Suppressor macrophage treated with lipopolysaccharide for 4 hours (primary cell): ENCODE results near the gene MYOZ1.
A peak's percentile ranks its signal among the peaks of the same experiment; 100 is the strongest.

Experiments used
- DNase-seq: peaks from one replicate; pipeline ENCODE4 v3.0.0-alpha.2; 2020

Gene MYOZ1

DNA sequence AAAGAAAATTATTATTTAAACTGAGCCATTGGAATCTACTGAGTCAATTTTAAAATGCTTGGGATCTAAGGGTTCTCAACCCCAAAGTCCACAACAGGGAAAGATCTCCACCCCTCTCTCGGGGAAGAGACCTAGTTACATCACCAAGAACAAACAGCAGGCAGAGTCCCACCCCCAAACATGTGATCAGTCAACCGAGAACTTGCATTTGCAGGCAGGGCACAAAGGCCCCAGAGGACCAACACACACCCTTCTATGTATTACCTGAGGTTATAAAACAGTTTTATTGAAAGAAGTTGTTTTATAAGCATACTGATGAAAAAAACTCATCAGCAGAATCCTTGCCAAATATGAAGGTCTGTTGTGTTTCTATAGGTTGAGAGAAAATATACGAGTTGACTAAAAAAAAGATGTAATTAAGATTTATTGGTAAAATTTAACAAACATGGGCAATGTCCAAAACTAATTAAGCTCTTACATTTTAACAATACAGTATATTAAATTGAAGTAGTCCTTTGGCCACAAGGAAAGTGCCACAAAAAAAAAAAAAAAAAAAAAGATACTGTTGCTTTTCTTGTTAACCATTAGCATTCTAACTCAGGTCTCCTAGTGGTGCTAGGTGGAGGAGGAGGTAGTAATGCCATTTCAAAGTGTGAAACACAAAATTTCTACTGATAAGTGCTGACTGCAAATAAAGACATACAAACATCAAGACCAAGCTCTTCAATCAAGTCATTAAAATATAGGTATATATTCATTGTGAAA is 49.2 kb downstream of the MYOZ1 start:
- DNase-seq: peak; percentile 49

DNA sequence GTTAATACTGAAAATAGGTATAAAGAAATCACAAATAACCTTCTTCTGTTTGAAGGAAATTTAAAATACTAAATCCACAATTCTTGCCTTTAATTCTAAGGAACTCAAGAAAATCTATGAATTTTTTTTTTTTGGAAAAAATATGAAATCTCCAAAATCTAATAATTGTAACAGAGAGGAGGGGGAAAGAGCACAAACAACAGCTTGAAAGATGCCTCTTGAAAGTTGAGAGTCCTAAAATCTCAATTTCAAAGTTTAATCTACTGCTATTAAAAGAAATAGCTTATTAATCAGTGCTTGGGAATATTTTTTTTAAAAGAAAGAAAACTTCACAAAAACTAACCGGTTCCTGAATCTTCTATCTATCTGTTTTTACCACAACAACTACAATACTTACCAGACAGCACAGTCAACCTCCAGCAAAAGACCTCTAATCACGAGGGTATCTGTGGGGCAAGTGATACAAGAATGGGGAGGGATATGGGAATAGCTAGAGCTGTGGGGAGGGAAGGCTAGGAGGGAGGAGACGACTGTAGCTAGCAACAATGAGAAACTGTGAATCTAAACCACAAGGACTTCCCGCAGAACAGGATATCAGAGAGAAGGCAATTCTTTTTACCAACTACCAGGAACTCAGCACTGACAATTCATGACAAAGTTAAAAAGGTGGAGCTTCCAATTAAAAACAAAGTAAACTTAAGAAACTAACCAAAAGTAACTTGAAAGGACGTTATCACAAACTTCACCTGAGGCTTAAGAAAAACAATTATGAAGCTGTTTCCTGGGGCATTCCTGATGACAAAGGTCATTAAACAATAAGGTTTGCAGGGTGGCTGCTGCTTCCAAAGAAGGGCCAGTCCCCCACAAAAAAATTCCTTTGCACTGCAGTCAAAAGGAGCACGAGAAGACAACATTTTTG is 50.1 kb downstream of the MYOZ1 start, which contains the start of gene USP54:
Gene USP54 (minus strand): TSS at position 462 of the 919 bp plus-strand sequence. CDS start 15,684 bp downstream, outside the sequence.
- DNase-seq: peak; percentile 47

DNA sequence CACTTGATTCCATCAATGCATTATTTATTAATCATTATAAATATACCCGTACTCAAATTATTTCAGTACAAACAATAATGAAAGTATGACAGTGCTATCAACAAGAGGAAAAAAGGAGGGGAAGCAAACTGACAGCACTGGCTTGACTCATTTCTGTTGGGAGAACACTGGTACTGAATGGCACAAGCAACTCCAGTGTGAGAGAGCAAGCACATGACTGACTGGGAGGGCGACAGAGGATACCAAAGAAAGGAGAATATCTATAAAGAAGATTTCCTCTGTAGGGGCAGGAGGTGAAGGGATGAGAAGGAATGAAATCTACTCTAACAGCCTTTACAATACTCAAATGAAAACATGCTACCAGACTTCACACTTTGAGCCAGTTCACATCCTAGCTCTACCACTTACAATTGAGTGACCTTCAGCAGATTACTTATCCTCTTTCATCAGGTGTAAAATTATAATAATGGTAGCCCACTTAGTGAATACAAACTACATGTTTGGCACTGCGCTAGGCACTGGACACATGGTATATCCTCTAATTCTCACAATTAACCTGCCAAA is 51.6 kb downstream of the MYOZ1 start:
- DNase-seq: peak; percentile 64

DNA sequence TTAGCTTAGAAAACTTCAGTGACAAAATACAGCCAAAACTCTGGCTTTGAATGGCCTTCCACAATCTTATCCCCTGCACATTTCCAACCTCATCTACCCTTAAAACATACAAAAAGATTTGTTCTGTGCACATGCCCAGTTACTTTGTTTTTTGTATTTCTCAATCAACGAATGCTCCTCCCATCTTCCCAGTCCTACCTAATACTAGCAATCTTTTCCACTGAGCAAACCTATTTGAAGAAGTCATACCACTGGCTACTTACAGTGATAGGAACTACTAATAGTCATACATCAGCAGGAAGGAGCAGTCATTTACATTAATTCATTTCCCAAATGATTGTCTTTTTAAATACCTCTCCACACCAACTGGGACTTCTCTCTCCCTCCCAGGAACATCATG is 52.6 kb downstream of the MYOZ1 start:
- peak; percentile 14 for DNase-seq

DNA sequence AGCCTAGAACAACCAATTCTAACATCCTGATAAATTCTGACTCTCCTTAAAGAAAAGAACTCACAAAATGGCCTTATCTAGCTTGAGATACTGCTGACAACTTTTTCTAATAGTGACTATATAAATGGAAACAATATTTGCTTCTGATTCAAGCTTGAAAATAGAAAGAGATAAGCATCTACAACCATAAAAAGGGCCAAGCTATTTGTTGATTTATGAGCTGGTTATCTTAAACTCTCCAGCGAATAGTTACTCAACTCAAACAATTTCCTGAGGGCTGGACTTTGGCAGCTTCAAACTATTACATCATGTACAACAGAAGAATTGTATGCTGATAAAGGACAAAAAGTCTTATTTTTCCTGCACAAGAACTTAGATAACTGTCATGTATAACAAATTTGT is 54.7 kb downstream of the MYOZ1 start:
- DNase-seq: no peak

DNA sequence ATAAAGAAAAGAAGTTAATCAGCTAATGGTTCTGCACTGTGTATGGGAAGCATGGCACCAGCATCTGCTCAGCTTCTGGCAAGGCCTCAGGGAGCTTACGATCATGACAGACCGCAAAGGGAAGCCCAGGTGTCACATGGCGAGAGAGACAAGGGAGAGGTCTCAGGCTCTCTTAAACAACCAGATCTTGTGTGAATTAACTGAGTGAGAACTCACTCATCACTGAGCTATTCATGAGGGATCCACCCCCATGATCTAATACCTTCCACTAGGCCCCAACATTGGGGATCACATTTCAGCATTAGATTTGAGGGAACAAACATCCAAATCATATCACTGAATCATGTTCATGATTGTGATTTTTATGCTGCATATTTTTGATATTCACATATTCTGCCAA is 55.9 kb downstream of the MYOZ1 start:
- DNase-seq: no peak

DNA sequence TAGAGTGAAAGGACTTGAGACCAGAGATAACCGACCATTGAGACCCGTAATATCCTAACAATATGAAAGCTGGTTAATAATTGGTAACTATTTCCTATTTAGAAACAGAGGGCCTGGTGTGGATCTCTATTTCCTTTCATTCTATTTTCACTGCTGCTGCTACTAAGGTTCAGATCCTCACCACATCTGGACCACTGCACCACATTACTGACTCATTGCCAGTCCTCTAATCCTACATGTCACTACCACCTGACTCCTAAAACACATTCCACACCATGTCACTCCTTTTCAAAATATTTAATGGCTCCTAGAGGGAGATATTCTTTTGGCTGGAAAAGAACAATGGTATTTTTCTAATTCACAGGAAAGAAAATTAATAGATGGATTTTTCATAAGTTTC is 56.5 kb downstream of the MYOZ1 start:
- no peak for DNase-seq

DNA sequence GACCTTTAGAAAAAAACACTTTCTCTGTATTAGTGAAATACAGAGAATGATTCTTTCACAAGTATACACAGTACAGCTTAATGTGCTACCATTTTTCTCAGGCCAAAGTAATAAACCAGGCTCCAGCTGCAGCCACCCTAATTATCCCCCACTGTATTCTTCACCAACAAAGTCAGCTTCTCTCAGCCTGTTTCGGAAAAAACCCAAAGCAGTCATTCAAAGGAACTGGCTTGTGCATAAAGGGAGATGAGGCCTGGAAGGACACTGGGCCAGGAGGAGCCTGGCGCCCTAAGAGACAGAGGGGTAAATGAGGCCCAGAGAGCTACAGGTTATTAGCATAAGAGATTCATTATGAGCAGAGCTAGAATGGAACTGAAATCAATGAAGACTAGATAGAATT is 59.4 kb downstream of the MYOZ1 start:
- no peak for DNase-seq
